WTC11 (cell line): ENCODE results near the gene GPATCH2. TPM values are rescaled to one million over a fixed set of nuclear protein-coding genes. Genes with fewer than 3 reads are reported as not detected.

ENCODE experiments used
- ATAC-seq: fragments of 200-7000 bp; cut with Tn5 transposase; 2 replicates; pipeline ENCODE4 v1.10.0; 2021; ENCODE audit warnings: mild to moderate bottlenecking, moderate library complexity
- CTCF ChIA-PET: fragments of 300-600 bp; sonication (Branson Sonifier 250); formaldehyde crosslinking; loops from one replicate; lab custom pipeline; 2021; ENCODE audit warnings: antibody characterized with exemption; lab: Charles Lee
- POLR2A ChIA-PET: fragments of 350-600 bp; sonication (Branson Sonifier 250); formaldehyde crosslinking; loops from one replicate; lab custom pipeline; 2021; ENCODE audit warnings: antibody characterized with exemption; lab: Charles Lee
- DNase-seq: peaks from one replicate; pipeline ENCODE4 v3.0.0; 2021; ENCODE audit warnings: low spot score
- H3K27ac Mint-ChIP-seq: 2 replicates; pipeline ENCODE4 v1.8.0; 2021; ENCODE audit warnings: mixed read lengths
- H3K27me3 Mint-ChIP-seq: 2 replicates; pipeline ENCODE4 v1.8.0; 2021; ENCODE audit warnings: low read depth, mild to moderate bottlenecking, moderate library complexity, mixed read lengths
- H3K36me3 Mint-ChIP-seq: 2 replicates; pipeline ENCODE4 v1.8.0; 2021; ENCODE audit warnings: mixed read lengths
- H3K4me1 Mint-ChIP-seq: 2 replicates; pipeline ENCODE4 v1.8.0; 2022; ENCODE audit warnings: mixed read lengths
- H3K4me3 Mint-ChIP-seq: 2 replicates; pipeline ENCODE4 v1.8.0; 2021; ENCODE audit warnings: mild to moderate bottlenecking, moderate library complexity, mixed read lengths
- H3K9me3 Mint-ChIP-seq: 2 replicates; pipeline ENCODE4 v1.8.0; 2021; ENCODE audit warnings: mixed read lengths
- JAZF1 ChIP-seq: fragments of 250-450 bp; sonication (Bioruptor Pico); IDR thresholded peaks from 2 replicates; pipeline ENCODE4 v1.9.0; 2021; ENCODE audit warnings: moderate library complexity, mild to moderate bottlenecking, inconsistent platforms
- KAT7 ChIP-seq: sonication (generic); formaldehyde crosslinking; IDR thresholded peaks from 2 replicates; pipeline ENCODE4 v1.8.1; 2023; ENCODE audit warnings: missing genetic modification reagents, mild to moderate bottlenecking, borderline replicate concordance
- MYBL2 ChIP-seq: sonication (generic); formaldehyde crosslinking; IDR thresholded peaks from 2 replicates; pipeline ENCODE4 v1.8.1; 2023; ENCODE audit warnings: mild to moderate bottlenecking, moderate library complexity, missing genetic modification reagents
- NR1H2 ChIP-seq: sonication (generic); formaldehyde crosslinking; IDR thresholded peaks from 2 replicates; pipeline ENCODE4 v1.9.0; 2021; ENCODE audit warnings: mild to moderate bottlenecking, moderate library complexity, missing genetic modification reagents
- PRRX2 ChIP-seq: fragments of 250-450 bp; sonication (Bioruptor Pico); IDR thresholded peaks from 2 replicates; pipeline ENCODE4 v1.8.0; 2021; ENCODE audit warnings: mild to moderate bottlenecking
- RORB ChIP-seq: fragments of 250-450 bp; sonication (Bioruptor Pico); IDR thresholded peaks from 2 replicates; pipeline ENCODE4 v1.9.0; 2021; ENCODE audit warnings: mild to moderate bottlenecking
- ZBTB21 ChIP-seq: sonication (generic); formaldehyde crosslinking; IDR thresholded peaks from 2 replicates; pipeline ENCODE4 v1.8.1; 2023; ENCODE audit warnings: mild to moderate bottlenecking, missing genetic modification reagents, borderline replicate concordance
- ZNF121 ChIP-seq: sonication (generic); formaldehyde crosslinking; IDR thresholded peaks from 2 replicates; pipeline ENCODE4 v1.8.0; 2023; ENCODE audit warnings: missing genetic modification reagents
- ZNF416 ChIP-seq: fragments of 250-450 bp; sonication (Bioruptor Pico); IDR thresholded peaks from 2 replicates; pipeline ENCODE4 v1.9.0; 2021; ENCODE audit warnings: mild to moderate bottlenecking, inconsistent platforms
- total RNA-seq: library from RNA; stranded (reverse); gene quantifications from 3 replicates; pipeline ENCODE4 v1.2.3, GENCODE V29; 2021
- TF ChIP-seq, protein P1 (sequence below): fragments of 250-450 bp; sonication (Bioruptor Pico); IDR thresholded peaks from 2 replicates; pipeline ENCODE4 v1.9.0; 2021; ENCODE audit warnings: mild to moderate bottlenecking
- TF ChIP-seq, protein P2 (sequence below): sonication (generic); formaldehyde crosslinking; IDR thresholded peaks from 2 replicates; pipeline ENCODE4 v1.8.1; 2022; ENCODE audit warnings: mild to moderate bottlenecking, missing genetic modification reagents, moderate library complexity, borderline replicate concordance
- TF ChIP-seq, protein P3 (sequence below): sonication (generic); formaldehyde crosslinking; IDR thresholded peaks from 2 replicates; pipeline ENCODE4 v1.8.1; 2023; ENCODE audit warnings: mild to moderate bottlenecking, moderate library complexity, missing genetic modification reagents
- TF ChIP-seq, protein P4 (sequence below): sonication (generic); formaldehyde crosslinking; IDR thresholded peaks from 2 replicates; pipeline ENCODE4 v1.8.1; 2023; ENCODE audit warnings: mild to moderate bottlenecking, missing genetic modification reagents, borderline replicate concordance
- TF ChIP-seq, protein P5 (sequence below): fragments of 250-450 bp; sonication (Bioruptor Pico); IDR thresholded peaks from 2 replicates; pipeline ENCODE4 v1.8.0; 2021; ENCODE audit warnings: mild to moderate bottlenecking
- TF ChIP-seq, protein P6 (sequence below): fragments of 250-450 bp; sonication (Bioruptor Pico); IDR thresholded peaks from 2 replicates; pipeline ENCODE4 v2.1.2; 2022; ENCODE audit warnings: mild to moderate bottlenecking, moderate library complexity
- TF ChIP-seq, protein P7 (sequence below): fragments of 250-450 bp; sonication (Bioruptor Pico); IDR thresholded peaks from 2 replicates; pipeline ENCODE4 v1.9.0; 2021; ENCODE audit warnings: moderate library complexity, mild to moderate bottlenecking, inconsistent platforms, borderline replicate concordance

GPATCH2 gene
- total RNA-seq, 1 experiment from 2014 or later, result 11.5 TPM

DNA sequence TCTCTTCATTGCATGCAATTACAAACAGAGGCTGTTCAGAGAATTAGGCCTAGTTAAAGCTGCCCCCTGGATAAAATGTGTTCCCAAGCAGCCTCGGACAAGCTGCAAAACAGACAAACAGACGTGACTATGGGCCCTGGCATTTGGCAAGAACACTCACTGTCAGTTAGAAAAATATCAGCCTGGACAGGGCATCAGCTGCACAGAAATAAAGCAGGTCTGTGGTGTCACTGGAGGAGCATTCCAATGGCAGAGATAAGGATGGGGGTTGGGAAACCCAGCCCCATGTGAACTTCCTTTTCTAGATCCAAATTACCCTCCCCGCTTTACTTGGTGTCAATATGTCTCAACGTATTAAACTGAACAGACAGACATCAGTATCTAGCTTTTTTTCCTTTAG, 177.1 kb downstream of the GPATCH2 start (continued):
- TF ChIP-seq, protein P1, sequence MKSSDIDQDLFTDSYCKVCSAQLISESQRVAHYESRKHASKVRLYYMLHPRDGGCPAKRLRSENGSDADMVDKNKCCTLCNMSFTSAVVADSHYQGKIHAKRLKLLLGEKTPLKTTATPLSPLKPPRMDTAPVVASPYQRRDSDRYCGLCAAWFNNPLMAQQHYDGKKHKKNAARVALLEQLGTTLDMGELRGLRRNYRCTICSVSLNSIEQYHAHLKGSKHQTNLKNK (CRISPR knock-in tag), result no peak
- TF ChIP-seq, all 79 proteins: peak for 0

DNA sequence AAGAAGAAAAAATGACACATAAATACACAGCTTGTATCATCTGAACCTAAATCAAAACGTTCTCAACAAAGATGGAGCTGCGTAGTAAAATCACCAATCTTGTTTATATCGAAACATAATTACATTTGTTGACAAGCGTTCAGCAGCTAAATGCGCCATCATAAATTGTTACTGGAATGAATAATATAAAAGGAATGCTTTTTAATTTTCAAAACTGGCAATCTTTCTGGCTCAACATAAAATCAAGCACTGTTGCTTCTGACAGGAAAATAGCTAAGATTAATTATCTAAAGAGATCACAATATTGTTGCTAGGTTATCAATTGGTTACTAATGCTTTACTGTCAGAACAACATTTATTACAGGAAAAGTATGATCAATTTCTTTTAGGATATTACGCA, 181.5 kb downstream of the GPATCH2 start:
- DNase-seq, result no peak
- peaks cover 2% of the 10 kb centered on the region for H3K4me1 Mint-ChIP-seq
- no peaks in the 10 kb centered on the region for H3K36me3 Mint-ChIP-seq
- TF ChIP-seq, protein P2, sequence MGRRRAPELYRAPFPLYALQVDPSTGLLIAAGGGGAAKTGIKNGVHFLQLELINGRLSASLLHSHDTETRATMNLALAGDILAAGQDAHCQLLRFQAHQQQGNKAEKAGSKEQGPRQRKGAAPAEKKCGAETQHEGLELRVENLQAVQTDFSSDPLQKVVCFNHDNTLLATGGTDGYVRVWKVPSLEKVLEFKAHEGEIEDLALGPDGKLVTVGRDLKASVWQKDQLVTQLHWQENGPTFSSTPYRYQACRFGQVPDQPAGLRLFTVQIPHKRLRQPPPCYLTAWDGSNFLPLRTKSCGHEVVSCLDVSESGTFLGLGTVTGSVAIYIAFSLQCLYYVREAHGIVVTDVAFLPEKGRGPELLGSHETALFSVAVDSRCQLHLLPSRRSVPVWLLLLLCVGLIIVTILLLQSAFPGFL (CRISPR knock-in tag), result no peak
- TF ChIP-seq ZNF416, result no peak
- no peak for TF ChIP-seq RORB (CRISPR knock-in tag)
- TF ChIP-seq, protein P3, sequence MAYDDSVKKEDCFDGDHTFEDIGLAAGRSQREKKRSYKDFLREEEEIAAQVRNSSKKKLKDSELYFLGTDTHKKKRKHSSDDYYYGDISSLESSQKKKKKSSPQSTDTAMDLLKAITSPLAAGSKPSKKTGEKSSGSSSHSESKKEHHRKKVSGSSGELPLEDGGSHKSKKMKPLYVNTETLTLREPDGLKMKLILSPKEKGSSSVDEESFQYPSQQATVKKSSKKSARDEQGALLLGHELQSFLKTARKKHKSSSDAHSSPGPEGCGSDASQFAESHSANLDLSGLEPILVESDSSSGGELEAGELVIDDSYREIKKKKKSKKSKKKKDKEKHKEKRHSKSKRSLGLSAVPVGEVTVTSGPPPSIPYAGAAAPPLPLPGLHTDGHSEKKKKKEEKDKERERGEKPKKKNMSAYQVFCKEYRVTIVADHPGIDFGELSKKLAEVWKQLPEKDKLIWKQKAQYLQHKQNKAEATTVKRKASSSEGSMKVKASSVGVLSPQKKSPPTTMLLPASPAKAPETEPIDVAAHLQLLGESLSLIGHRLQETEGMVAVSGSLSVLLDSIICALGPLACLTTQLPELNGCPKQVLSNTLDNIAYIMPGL (CRISPR knock-in tag), result no peak
- TF ChIP-seq, protein P4, sequence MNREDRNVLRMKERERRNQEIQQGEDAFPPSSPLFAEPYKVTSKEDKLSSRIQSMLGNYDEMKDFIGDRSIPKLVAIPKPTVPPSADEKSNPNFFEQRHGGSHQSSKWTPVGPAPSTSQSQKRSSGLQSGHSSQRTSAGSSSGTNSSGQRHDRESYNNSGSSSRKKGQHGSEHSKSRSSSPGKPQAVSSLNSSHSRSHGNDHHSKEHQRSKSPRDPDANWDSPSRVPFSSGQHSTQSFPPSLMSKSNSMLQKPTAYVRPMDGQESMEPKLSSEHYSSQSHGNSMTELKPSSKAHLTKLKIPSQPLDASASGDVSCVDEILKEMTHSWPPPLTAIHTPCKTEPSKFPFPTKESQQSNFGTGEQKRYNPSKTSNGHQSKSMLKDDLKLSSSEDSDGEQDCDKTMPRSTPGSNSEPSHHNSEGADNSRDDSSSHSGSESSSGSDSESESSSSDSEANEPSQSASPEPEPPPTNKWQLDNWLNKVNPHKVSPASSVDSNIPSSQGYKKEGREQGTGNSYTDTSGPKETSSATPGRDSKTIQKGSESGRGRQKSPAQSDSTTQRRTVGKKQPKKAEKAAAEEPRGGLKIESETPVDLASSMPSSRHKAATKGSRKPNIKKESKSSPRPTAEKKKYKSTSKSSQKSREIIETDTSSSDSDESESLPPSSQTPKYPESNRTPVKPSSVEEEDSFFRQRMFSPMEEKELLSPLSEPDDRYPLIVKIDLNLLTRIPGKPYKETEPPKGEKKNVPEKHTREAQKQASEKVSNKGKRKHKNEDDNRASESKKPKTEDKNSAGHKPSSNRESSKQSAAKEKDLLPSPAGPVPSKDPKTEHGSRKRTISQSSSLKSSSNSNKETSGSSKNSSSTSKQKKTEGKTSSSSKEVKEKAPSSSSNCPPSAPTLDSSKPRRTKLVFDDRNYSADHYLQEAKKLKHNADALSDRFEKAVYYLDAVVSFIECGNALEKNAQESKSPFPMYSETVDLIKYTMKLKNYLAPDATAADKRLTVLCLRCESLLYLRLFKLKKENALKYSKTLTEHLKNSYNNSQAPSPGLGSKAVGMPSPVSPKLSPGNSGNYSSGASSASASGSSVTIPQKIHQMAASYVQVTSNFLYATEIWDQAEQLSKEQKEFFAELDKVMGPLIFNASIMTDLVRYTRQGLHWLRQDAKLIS (CRISPR knock-in tag), result no peak
- TF ChIP-seq, protein P5, sequence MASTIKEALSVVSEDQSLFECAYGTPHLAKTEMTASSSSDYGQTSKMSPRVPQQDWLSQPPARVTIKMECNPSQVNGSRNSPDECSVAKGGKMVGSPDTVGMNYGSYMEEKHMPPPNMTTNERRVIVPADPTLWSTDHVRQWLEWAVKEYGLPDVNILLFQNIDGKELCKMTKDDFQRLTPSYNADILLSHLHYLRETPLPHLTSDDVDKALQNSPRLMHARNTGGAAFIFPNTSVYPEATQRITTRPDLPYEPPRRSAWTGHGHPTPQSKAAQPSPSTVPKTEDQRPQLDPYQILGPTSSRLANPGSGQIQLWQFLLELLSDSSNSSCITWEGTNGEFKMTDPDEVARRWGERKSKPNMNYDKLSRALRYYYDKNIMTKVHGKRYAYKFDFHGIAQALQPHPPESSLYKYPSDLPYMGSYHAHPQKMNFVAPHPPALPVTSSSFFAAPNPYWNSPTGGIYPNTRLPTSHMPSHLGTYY (CRISPR knock-in tag), result no peak
- no peak for TF ChIP-seq PRRX2 (CRISPR knock-in tag)
- no peaks in the 10 kb centered on the region for H3K27me3 Mint-ChIP-seq
- H3K4me3 Mint-ChIP-seq, result no peak overlapping the region
- ChIA-PET CTCF (no interaction called here), POLR2A (no interaction called here)
- no peak overlapping the region for H3K27ac Mint-ChIP-seq
- ATAC-seq, result no peak
- H3K9me3 Mint-ChIP-seq, result no peaks in the 10 kb centered on the region

DNA sequence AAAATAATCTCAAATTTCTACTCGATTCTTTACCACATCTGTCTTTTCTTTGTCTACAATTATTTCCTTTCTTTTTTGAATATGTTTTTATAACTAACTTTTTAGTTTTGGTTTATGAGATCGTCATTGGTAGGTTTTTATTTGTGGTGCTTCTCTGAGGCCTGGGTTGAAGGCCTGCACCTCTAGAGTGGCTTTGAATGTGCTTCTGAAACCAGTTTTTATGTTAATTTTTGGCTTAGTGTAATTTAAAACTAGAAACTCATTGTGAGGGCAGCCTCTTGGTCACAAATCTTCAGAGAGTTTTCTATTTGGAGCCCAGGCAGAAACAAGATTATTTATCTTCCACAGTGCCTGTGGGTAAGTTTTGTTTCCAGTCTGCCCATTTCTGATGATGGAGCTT, 187.0 kb downstream of the GPATCH2 start:
- Mint-ChIP-seq H3K36me3 (peaks cover 14% of the 10 kb centered on the region), H3K27ac (peak overlapping the region; percentile 25; the same call in 1 of the 2 replicates), H3K4me3 (no peak overlapping the region), H3K27me3 (peaks cover 3% of the 10 kb centered on the region; the same call in 1 of the 2 replicates), H3K4me1 (peaks cover 11% of the 10 kb centered on the region), H3K9me3 (peaks cover 14% of the 10 kb centered on the region)
- no peak for ATAC-seq
- POLR2A ChIA-PET, result no interaction called here
- TF ChIP-seq ZNF121 (CRISPR knock-in tag) (no peak), KAT7 (CRISPR knock-in tag) (no peak)
- CTCF ChIA-PET, result no interaction called here
- no peak for DNase-seq

DNA sequence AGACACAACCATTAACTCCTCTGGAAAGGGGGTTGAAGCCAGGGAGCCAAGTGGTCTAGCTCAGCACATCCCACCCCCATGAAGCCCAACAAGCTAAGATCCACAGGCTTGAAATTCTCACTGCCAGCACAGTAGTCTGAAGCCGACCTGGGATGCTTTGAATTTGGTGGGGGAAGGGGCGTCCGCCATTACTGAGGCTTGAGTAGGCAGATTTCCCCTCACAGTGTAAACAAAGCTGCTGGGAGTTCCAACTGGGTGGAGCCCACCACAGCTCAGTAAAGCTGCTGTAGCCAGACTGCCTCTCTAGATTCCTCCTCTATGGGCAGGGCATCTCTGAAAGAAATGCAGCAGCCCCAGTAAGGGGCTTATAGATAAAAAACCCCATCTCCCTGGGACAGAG, 193.5 kb downstream of the GPATCH2 start:
- Mint-ChIP-seq H3K4me1 (peaks cover 12% of the 10 kb centered on the region), H3K27ac (no peak overlapping the region), H3K9me3 (peaks cover 19% of the 10 kb centered on the region), H3K36me3 (peaks cover 21% of the 10 kb centered on the region), H3K27me3 (peaks cover 12% of the 10 kb centered on the region), H3K4me3 (no peak overlapping the region)
- ChIA-PET POLR2A (no interaction called here), CTCF (no interaction called here)
- ATAC-seq (peak; percentile 70), DNase-seq (peak; percentile 16)
- TF ChIP-seq, protein P5 (CRISPR knock-in tag), result no peak
- no peak for TF ChIP-seq JAZF1 (CRISPR knock-in tag)
- TF ChIP-seq, protein P2 (CRISPR knock-in tag), result no peak
- TF ChIP-seq MYBL2 (CRISPR knock-in tag), result no peak
- TF ChIP-seq ZBTB21, result no peak
- TF ChIP-seq, protein P6, sequence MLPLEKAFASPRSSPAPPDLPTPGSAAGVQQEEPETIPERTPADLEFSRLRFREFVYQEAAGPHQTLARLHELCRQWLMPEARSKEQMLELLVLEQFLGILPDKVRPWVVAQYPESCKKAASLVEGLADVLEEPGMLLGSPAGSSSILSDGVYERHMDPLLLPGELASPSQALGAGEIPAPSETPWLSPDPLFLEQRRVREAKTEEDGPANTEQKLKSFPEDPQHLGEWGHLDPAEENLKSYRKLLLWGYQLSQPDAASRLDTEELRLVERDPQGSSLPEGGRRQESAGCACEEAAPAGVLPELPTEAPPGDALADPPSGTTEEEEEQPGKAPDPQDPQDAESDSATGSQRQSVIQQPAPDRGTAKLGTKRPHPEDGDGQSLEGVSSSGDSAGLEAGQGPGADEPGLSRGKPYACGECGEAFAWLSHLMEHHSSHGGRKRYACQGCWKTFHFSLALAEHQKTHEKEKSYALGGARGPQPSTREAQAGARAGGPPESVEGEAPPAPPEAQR, result no peak
- no peak for TF ChIP-seq NR1H2 (CRISPR knock-in tag)
- TF ChIP-seq, protein P7, sequence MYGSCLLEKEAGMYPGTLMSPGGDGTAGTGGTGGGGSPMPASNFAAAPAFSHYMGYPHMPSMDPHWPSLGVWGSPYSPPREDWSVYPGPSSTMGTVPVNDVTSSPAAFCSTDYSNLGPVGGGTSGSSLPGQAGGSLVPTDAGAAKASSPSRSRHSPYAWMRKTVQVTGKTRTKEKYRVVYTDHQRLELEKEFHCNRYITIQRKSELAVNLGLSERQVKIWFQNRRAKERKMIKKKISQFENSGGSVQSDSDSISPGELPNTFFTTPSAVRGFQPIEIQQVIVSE (CRISPR knock-in tag), result no peak
